ENCODE results near the gene ALDH16A1.

The ALDH16A1 gene

GRCh38 chr19:49423985-49424303 is 29.1 kb upstream of the ALDH16A1 start:
- DNase-seq (ENCODE audit: low read depth), result no peak

GRCh38 chr19:49425178-49425577 is 27.8 kb upstream of the ALDH16A1 start, which contains the start of gene GFY:
TSS of gene GFY (plus strand) at chr19:49425388. CDS start at chr19:49426431, 1,043 bp downstream.
- no peak for DNase-seq (ENCODE audit: low read depth)

- no peak for DNase-seq (ENCODE audit: low read depth)
Measured at GRCh38 chr19:49425922-49426592, 27.0 kb upstream of the ALDH16A1 start.

GRCh38 chr19:49427339-49427738 is 25.7 kb upstream of the ALDH16A1 start:
- DNase-seq (ENCODE audit: low read depth), result no peak

- DNase-seq (ENCODE audit: low read depth), result no peak
Measured at GRCh38 chr19:49427855-49428546, 25.0 kb upstream of the ALDH16A1 start.

- DNase-seq (ENCODE audit: low read depth), result no peak
Measured at GRCh38 chr19:49428547-49429451, 24.2 kb upstream of the ALDH16A1 start.

- no peak for DNase-seq (ENCODE audit: low read depth)
Measured at GRCh38 chr19:49430172-49430677, 22.8 kb upstream of the ALDH16A1 start.

GRCh38 chr19:49430678-49431329 is 22.2 kb upstream of the ALDH16A1 start:
- no peak for DNase-seq (ENCODE audit: low read depth)

- no peak for DNase-seq (ENCODE audit: low read depth)
Measured at GRCh38 chr19:49431330-49431749, 21.7 kb upstream of the ALDH16A1 start.

- no peak for DNase-seq (ENCODE audit: low read depth)
Measured at GRCh38 chr19:49432141-49433073, 20.6 kb upstream of the ALDH16A1 start.

- no peak for DNase-seq (ENCODE audit: low read depth)
Measured at GRCh38 chr19:49433240-49433901, 19.7 kb upstream of the ALDH16A1 start.

GRCh38 chr19:49434907-49435583 is 18.0 kb upstream of the ALDH16A1 start:
- DNase-seq (ENCODE audit: low read depth), result no peak

GRCh38 chr19:49435670-49436069 is 17.4 kb upstream of the ALDH16A1 start:
- DNase-seq (ENCODE audit: low read depth), result no peak

- DNase-seq (ENCODE audit: low read depth), result no peak
Measured at GRCh38 chr19:49436381-49437017, 16.5 kb upstream of the ALDH16A1 start.

- DNase-seq (ENCODE audit: low read depth), result no peak
Measured at GRCh38 chr19:49437231-49437630, 15.8 kb upstream of the ALDH16A1 start.

GRCh38 chr19:49438261-49438660 is 14.8 kb upstream of the ALDH16A1 start:
- DNase-seq (ENCODE audit: low read depth), result no peak

- no peak for DNase-seq (ENCODE audit: low read depth)
Measured at GRCh38 chr19:49439836-49440235, 13.2 kb upstream of the ALDH16A1 start.

GRCh38 chr19:49440439-49441209 is 12.4 kb upstream of the ALDH16A1 start:
- no peak for DNase-seq (ENCODE audit: low read depth)

Data from activated gamma-delta T cell treated with anti-CD3 and anti-CD28 coated beads, Interleukin-2, amount 50 U/mL, for 16 hours (primary cell).